Stimulated activated CD8-positive, alpha-beta memory T cell treated with anti-CD3 and anti-CD28 coated beads, Interleukin-7, amount 100 ng/mL, for 48 hours (primary cell): ENCODE data around the gene SLC35G1.

Experiments
- DNase-seq, 2 donors: peaks; one replicate each; pipeline ENCODE4 v3.0.0-alpha.2; 2020; ENCODE audit warnings: low read depth in 1 of 2; ENCODE audit errors: extremely low read depth in 1 of 2

SLC35G1 gene, protein sequence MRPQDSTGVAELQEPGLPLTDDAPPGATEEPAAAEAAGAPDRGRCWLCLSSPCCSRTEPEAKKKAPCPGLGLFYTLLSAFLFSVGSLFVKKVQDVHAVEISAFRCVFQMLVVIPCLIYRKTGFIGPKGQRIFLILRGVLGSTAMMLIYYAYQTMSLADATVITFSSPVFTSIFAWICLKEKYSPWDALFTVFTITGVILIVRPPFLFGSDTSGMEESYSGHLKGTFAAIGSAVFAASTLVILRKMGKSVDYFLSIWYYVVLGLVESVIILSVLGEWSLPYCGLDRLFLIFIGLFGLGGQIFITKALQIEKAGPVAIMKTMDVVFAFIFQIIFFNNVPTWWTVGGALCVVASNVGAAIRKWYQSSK

GRCh38 chr10:93893646-93894515, at the start of gene SLC35G1:
Gene SLC35G1 (plus strand): TSS chr10:93893978. CDS start chr10:93894034, 56 bp downstream.
- peak; percentile 42 to 53 for DNase-seq

DNA sequence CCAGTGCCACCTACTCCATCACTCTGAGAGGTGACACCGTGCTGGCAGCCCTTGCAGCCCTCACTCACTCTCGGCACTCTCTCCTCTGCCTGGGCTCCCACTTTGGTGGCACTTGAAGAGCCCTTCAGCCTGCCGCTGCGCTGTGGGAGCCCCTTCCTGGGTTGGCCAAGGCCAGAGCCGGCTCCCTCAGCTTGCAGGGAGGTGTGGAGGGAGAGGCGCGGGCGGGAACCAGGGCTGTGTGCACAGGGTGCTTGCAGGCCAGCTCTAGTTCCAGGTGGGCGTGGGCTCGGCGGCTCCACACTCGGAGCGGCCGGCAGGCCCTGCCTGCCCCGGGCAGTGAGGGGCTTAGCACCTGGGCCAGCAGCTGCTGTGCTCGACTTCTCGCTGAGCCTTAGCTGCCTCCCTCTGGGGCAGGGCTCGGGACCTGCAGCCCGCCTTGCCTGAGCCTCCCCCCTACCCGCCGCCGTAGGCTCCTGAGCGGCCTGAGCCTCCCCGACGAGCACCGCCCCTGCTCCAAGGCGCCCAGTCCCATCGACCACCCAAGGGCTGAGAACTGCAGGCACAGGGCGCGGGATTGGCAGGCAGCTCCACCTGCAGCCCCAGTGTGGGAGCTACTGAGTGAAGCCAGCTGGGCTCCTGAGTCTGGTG, 48.7 kb upstream of the SLC35G1 start:
- DNase-seq, result no peak

DNA sequence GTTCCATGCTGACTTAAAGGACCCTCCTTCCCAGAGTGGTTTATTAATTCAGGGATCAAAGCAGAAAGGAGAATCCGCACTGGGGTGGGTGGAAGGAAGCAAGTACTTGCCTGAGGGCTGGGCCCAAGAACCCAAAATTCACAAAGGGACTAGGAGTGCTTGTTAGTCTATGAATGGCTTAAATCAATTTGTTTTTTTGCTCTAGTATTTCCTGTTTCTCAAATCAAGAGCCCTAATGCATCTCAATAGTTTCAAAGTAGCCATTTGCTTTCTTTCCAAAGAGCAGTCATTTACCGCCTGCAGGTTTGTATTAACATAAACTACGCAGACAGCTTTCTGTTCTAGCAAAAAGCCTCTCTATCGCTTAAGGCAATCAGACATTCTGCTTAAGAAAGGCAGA, 44.2 kb upstream of the SLC35G1 start:
- DNase-seq, result no peak

GRCh38 chr10:93850031-93851015, 43.5 kb upstream of the SLC35G1 start:
- DNase-seq, result no peak

DNA sequence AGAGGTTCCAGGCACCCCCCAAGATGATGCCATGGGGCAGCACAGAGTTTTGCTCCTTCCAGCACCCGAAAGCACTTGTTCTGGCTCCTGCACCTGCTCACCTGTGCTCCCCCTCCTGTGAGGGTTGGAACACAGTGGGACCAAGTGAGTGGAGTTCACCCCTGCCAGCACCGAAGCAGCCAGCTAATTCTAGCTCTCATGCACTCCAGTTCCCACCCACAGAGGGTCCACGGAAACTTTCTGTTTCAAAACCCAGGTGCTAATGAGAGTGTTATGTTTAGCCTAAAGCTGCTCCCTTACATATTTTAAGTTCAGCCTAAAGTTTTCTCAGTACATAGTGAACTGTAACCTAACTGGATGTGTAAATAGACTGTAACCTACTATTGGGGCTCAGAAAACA, 42.6 kb upstream of the SLC35G1 start:
- DNase-seq, result no peak

DNA sequence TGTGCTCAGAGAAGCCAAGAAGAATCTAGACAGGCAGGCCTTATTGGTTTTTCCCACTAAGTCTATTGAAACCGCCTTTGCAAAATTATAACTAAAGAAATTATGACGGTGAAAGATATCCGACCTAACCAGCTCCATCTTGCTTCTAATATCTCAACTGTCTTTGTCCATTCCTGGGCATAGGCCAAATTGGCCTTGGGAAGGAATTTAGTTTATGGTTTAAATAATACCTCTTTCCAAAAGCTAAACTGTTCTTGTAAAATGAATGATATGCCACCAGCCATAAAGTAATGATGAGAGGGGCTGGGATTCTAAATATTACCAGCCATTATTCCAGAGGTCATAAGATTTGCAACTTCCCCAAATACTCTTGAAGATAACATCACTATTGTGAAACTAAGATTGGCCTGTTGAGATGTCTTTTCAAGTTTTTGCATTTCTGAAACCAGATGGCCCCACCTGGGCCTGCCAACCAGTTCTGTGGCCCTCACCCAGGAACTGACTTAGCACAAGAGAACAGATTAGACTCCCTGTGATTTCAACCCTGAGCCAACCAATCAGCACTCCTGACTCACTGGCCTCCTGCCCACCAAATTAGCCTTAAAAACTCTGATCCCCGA, 41.2 kb upstream of the SLC35G1 start:
- DNase-seq, result no peak

- DNase-seq, result no peak
Observed at GRCh38 chr10:93854975-93855374, 38.8 kb upstream of the SLC35G1 start.

- DNase-seq, result no peak
Observed at GRCh38 chr10:93856349-93857145, 37.2 kb upstream of the SLC35G1 start.

DNA sequence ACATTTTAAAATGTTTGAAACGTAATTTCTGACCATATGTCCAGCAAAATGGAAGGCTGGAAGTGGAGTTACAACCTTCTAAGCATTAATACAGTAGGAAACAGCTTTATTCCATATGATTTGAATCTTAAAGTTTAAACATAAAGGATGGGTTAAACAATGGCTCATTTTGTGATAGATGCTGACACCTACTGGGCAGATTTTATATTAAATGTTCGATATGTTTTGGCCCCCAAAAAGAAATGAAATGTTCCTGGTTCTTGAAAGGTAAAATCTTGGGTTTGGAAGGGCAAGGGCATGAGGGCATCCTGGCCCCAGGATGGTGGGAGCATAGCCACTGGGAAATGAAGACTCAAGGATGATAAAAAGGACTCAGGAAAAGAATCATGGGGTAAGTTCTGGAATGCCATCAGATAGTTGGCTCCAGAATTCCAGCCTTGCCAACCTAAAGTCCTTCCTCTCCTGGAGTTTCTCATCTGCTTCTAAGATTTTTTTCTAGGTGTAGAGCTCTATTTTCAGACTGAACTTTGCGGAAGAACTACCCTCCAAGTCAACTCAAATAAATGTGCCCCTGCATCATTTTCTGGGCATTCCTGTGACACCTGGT, 34.6 kb upstream of the SLC35G1 start:
- no peak for DNase-seq

DNA sequence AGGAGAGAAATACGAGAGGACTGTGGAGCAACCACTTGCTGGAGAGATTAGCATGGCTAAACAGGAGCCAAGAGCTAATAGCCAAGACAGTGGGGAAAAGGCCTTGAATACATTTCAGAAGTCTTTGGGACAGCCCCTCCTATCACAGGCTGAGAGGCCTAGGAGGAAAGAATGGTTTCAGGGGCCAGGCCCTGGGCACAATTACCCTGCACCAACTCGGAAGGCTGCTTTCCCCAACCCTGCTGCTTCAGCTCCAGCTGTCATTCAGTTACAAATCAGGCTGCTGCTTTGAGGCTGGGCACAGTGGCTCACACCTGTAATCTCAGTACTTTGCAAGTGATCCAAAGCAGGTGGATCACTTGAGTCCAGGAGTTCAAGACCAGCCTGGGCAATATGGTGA, 32.0 kb upstream of the SLC35G1 start:
- DNase-seq, result no peak

- DNase-seq, result no peak
Observed at GRCh38 chr10:93865794-93866425, 27.9 kb upstream of the SLC35G1 start.

DNA sequence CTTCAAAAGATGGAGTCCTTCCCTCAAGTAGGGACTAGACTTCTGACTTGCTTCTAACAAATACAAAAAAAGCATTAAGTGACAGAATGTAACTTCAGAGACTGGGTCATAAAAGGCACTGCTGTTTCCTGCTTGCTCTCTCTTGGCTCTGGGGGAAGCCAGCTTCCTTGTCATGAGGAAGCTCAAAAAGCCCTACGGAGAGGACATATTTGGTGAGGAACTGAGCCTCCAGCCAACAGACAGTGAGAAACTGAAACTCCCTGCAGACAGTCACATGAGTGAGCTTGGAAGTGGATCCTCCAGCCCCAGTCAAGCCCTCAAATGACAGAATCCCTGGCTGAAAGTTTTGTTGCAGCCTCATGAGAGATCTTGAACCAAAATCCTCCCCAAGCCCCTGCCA, 26.3 kb upstream of the SLC35G1 start:
- no peak for DNase-seq

- no peak for DNase-seq
Observed at GRCh38 chr10:93871671-93872204, 22.0 kb upstream of the SLC35G1 start.

DNA sequence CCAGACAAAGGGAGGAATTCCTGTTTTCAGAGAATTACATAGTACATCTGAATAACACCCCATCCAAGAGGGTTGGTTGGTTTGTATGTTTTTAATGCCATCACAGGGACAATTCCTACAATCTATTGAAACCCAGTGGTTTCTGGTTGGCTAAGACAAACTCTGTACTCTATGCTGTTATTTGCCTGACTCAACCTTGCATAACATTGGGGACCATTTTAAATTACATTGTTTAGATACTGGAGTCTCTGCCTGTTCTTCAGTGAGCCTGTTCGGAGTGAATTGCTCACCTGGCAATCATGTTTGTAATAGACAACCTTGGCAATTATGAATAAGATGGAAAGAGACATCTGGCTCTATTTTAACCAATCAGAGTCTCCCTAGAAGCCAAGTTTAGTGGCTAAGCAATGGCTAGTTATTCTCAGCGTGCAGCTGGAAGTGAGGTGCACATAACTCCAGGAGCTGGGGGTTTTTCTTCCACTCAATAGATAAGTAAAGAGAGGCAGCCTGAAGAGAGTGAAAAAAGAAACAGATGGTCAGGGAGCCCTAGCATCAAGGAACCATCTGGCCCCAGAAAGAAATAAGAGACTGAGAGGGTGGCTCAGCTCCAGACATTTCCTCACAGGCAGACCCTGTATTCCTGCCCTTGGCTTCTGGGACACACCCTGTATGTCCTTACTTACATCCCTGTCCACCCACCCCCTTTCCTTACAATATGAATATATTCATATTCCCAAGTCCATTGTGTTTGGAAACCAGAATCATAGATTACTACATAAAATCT, 21.2 kb upstream of the SLC35G1 start:
- DNase-seq, result no peak

- DNase-seq, result no peak
Observed at GRCh38 chr10:93873420-93874115, 20.2 kb upstream of the SLC35G1 start.

DNA sequence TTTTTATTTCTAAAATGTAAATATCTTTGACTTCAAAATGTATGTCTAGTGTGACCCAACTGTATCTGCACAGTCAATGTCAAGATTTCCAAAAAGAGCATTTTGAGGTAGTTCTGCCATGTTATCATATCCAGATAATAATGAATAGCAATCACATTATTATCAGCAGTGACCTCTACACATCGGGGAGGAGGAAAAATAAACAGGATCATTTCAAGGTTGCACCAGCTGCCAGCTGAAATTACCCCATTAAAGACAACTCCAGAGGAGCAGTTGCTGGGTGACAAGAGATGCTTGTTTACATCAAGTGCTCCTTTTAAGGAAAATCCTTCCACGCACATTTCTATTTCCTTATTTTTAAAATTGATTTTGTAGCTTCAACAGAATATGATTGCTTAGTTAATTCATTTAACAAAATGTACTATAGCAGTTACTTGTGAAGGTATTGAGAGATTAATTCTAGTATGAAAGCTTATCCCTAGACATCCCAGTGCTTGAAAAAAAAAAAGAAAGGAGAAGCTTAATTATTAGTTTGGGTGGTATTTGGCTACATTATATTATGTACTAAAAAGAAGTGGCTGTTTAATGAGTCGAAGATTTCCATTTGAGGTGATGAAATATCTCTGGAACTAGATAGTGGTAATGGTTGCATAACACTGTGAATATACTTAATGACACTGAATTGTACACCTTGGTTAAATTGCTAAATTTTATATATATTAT, 19.3 kb upstream of the SLC35G1 start:
- no peak for DNase-seq
